ENCODE data around the gene BTBD10. TPM values are rescaled to one million over a fixed set of nuclear protein-coding genes. Genes with fewer than 3 reads are reported as not detected.
"Not testable (repeated sequence)": the region's sequence is repeated elsewhere in the genome, so short reads cannot be mapped to it uniquely, and the experiment has no call there.

The BTBD10 gene
- total RNA-seq, 1 experiment from 2014 or later: 58.0 TPM

DNA sequence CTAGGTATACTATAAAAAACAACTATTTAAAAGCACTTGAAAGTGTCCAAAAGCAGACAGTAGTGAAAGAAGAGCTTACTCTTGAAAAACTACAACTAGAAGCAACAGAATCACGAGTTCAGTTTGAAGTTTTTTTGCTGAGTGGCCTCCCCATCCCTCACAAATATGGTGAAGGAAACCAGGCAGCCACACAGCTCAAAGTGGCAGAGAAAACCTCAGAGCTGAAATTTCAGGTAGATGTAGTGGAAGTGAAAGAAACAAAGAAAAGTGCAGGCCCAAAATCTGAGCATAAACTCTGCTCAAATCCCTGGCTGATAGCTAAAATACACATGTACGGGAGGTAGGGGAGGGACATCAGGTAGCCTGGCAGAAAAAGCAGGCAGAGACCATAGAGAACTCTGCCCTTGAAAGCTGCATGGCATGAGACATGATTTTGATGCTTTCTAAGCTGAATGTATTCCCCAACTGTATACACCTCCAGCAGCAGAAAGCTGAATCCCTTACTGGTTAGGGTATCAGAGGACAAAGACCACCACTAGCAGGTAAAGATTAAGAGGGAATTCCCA is 12.1 kb downstream of the BTBD10 start:
- H3K9ac ChIP-seq (ENCODE audit: low read length): no peak overlapping the region
- H3K9me2 ChIP-seq (replicated peaks; ENCODE audit: insufficient read depth, low read length): no peaks in the 10 kb centered on the region
- H3K9me3 ChIP-seq (ENCODE audit: low read length): no peaks in the 10 kb centered on the region
- peaks cover 22% of the 10 kb centered on the region for H3K4me1 ChIP-seq (ENCODE audit: low read length)
- H3K79me2 ChIP-seq (ENCODE audit: low read length): peaks cover 98% of the 10 kb centered on the region
- DNase-seq: no peak
- no peaks in the 10 kb centered on the region for H3K36me3 ChIP-seq (ENCODE audit: insufficient read depth, low read length)
- H3K27ac ChIP-seq (ENCODE audit: low read length): no peak overlapping the region
- H3K27me3 ChIP-seq (ENCODE audit: low read length): no peaks in the 10 kb centered on the region
- no peak overlapping the region for H3K4me2 ChIP-seq (ENCODE audit: low read depth, low read length, poor library complexity, severe bottlenecking)
- H4K20me1 ChIP-seq (ENCODE audit: insufficient read depth, low read depth, low read length): no peaks in the 10 kb centered on the region
- H3K4me3 ChIP-seq (ENCODE audit: low read length): no peak overlapping the region
- no peak overlapping the region for H2AFZ ChIP-seq (ENCODE audit: low read length)

- peaks cover 98% of the 10 kb centered on the region for H3K79me2 ChIP-seq (ENCODE audit: low read length)
Measured at GRCh38 chr11:13449522-13449921, 13.5 kb downstream of the BTBD10 start.

GRCh38 chr11:13448876-13449275 is 14.1 kb downstream of the BTBD10 start:
- H2AFZ ChIP-seq (ENCODE audit: low read length): no peak overlapping the region
- no peak overlapping the region for H3K4me3 ChIP-seq (ENCODE audit: low read length)
- no peak overlapping the region for H3K9ac ChIP-seq (ENCODE audit: low read length)
- H3K4me1 ChIP-seq (ENCODE audit: low read length): peaks cover 22% of the 10 kb centered on the region
- H3K4me2 ChIP-seq (ENCODE audit: low read depth, low read length, poor library complexity, severe bottlenecking): peak overlapping the region; percentile 16
- peaks cover 99% of the 10 kb centered on the region for H3K79me2 ChIP-seq (ENCODE audit: low read length)
- H3K27me3 ChIP-seq (ENCODE audit: low read length): no peaks in the 10 kb centered on the region
- no peaks in the 10 kb centered on the region for H3K36me3 ChIP-seq (ENCODE audit: insufficient read depth, low read length)
- DNase-seq: no peak
- peak overlapping the region; percentile 24; the same call in 1 of the 2 replicates for H3K27ac ChIP-seq (ENCODE audit: low read length)
- H3K9me3 ChIP-seq (ENCODE audit: low read length): no peaks in the 10 kb centered on the region
- no peaks in the 10 kb centered on the region for H4K20me1 ChIP-seq (ENCODE audit: insufficient read depth, low read depth, low read length)
- no peaks in the 10 kb centered on the region for H3K9me2 ChIP-seq (replicated peaks; ENCODE audit: insufficient read depth, low read length)

More at GRCh38 chr11:13449522-13449921, 13.5 kb downstream of the BTBD10 start:
- Histone ChIP-seq H3K4me3 (ENCODE audit: low read length) (no peak overlapping the region), H3K9ac (ENCODE audit: low read length) (no peak overlapping the region), H4K20me1 (ENCODE audit: insufficient read depth, low read depth, low read length) (no peaks in the 10 kb centered on the region), H3K9me2 (replicated peaks; ENCODE audit: insufficient read depth, low read length) (no peaks in the 10 kb centered on the region), H3K4me1 (ENCODE audit: low read length) (peaks cover 22% of the 10 kb centered on the region), H3K36me3 (ENCODE audit: insufficient read depth, low read length) (no peaks in the 10 kb centered on the region), H3K27me3 (ENCODE audit: low read length) (no peaks in the 10 kb centered on the region), H3K4me2 (ENCODE audit: low read depth, low read length, poor library complexity, severe bottlenecking) (no peak overlapping the region), H2AFZ (ENCODE audit: low read length) (no peak overlapping the region), H3K9me3 (ENCODE audit: low read length) (no peaks in the 10 kb centered on the region), H3K27ac (ENCODE audit: low read length) (no peak overlapping the region)
- DNase-seq: no peak

GRCh38 chr11:13446444-13446843 is 16.6 kb downstream of the BTBD10 start:
- no peaks in the 10 kb centered on the region for H3K9me2 ChIP-seq (replicated peaks; ENCODE audit: insufficient read depth, low read length)
- no peak overlapping the region for H2AFZ ChIP-seq (ENCODE audit: low read length)
- no peaks in the 10 kb centered on the region for H4K20me1 ChIP-seq (ENCODE audit: insufficient read depth, low read depth, low read length)
- H3K4me2 ChIP-seq (ENCODE audit: low read depth, low read length, poor library complexity, severe bottlenecking): no peak overlapping the region
- no peaks in the 10 kb centered on the region for H3K9me3 ChIP-seq (ENCODE audit: low read length)
- H3K36me3 ChIP-seq (ENCODE audit: insufficient read depth, low read length): no peaks in the 10 kb centered on the region
- peaks cover 99% of the 10 kb centered on the region for H3K79me2 ChIP-seq (ENCODE audit: low read length)
- no peak overlapping the region for H3K9ac ChIP-seq (ENCODE audit: low read length)
- DNase-seq: no peak
- peaks cover 26% of the 10 kb centered on the region for H3K4me1 ChIP-seq (ENCODE audit: low read length)
- H3K27ac ChIP-seq (ENCODE audit: low read length): no peak overlapping the region
- H3K27me3 ChIP-seq (ENCODE audit: low read length): no peaks in the 10 kb centered on the region
- no peak overlapping the region for H3K4me3 ChIP-seq (ENCODE audit: low read length)

DNA sequence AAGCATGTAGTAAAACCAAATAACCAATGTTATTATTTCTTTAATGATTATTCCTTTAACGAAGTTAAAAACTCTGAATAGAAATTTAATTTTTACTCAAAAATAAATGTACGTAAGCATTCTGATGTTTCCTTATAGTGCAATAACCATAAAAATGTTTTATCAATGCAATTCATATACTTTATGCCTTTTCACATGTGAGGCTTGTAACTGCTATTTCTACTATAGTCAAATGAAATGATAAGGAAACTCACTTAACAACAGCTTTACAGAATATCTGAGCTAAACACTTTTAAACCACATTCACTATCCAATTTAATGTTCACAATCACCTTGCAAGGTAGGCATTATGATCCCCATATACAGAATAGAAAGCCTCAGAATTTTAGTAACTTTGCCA is 17.4 kb downstream of the BTBD10 start:
- Histone ChIP-seq H4K20me1 (ENCODE audit: insufficient read depth, low read depth, low read length) (no peaks in the 10 kb centered on the region), H3K9me2 (replicated peaks; ENCODE audit: insufficient read depth, low read length) (no peaks in the 10 kb centered on the region), H3K36me3 (ENCODE audit: insufficient read depth, low read length) (no peaks in the 10 kb centered on the region), H3K4me2 (ENCODE audit: low read depth, low read length, poor library complexity, severe bottlenecking) (no peak overlapping the region), H3K27ac (ENCODE audit: low read length) (no peak overlapping the region), H3K79me2 (ENCODE audit: low read length) (peaks cover 97% of the 10 kb centered on the region), H3K9ac (ENCODE audit: low read length) (no peak overlapping the region), H2AFZ (ENCODE audit: low read length) (no peak overlapping the region), H3K9me3 (ENCODE audit: low read length) (no peaks in the 10 kb centered on the region), H3K4me1 (ENCODE audit: low read length) (peaks cover 27% of the 10 kb centered on the region), H3K4me3 (ENCODE audit: low read length) (no peak overlapping the region), H3K27me3 (ENCODE audit: low read length) (no peaks in the 10 kb centered on the region)
- DNase-seq: no peak

GRCh38 chr11:13440100-13440855 is 22.7 kb downstream of the BTBD10 start:
- Histone ChIP-seq H3K9ac (ENCODE audit: low read length) (peak overlapping the region; percentile 50), H3K4me1 (ENCODE audit: low read length) (peaks cover 26% of the 10 kb centered on the region), H3K27me3 (ENCODE audit: low read length) (no peaks in the 10 kb centered on the region), H3K27ac (ENCODE audit: low read length) (peak overlapping the region; percentile 52), H3K4me2 (ENCODE audit: low read depth, low read length, poor library complexity, severe bottlenecking) (peak overlapping the region; percentile 65), H3K4me3 (ENCODE audit: low read length) (peak overlapping the region; percentile 21), H3K36me3 (ENCODE audit: insufficient read depth, low read length) (no peaks in the 10 kb centered on the region), H4K20me1 (ENCODE audit: insufficient read depth, low read depth, low read length) (no peaks in the 10 kb centered on the region), H2AFZ (ENCODE audit: low read length) (no peak overlapping the region), H3K9me3 (ENCODE audit: low read length) (no peaks in the 10 kb centered on the region), H3K9me2 (replicated peaks; ENCODE audit: insufficient read depth, low read length) (no peaks in the 10 kb centered on the region), H3K79me2 (ENCODE audit: low read length) (peaks cover 92% of the 10 kb centered on the region)
- peak; percentile 80 for DNase-seq

GRCh38 chr11:13438291-13438690 is 24.7 kb downstream of the BTBD10 start:
- no peak overlapping the region for H3K9ac ChIP-seq (ENCODE audit: low read length)
- H3K9me3 ChIP-seq (ENCODE audit: low read length): no peaks in the 10 kb centered on the region
- no peaks in the 10 kb centered on the region for H3K36me3 ChIP-seq (ENCODE audit: insufficient read depth, low read length)
- H2AFZ ChIP-seq (ENCODE audit: low read length): no peak overlapping the region
- peaks cover 92% of the 10 kb centered on the region for H3K79me2 ChIP-seq (ENCODE audit: low read length)
- H3K9me2 ChIP-seq (replicated peaks; ENCODE audit: insufficient read depth, low read length): no peaks in the 10 kb centered on the region
- no peak for DNase-seq
- no peaks in the 10 kb centered on the region for H3K27me3 ChIP-seq (ENCODE audit: low read length)
- H3K4me1 ChIP-seq (ENCODE audit: low read length): peaks cover 26% of the 10 kb centered on the region
- H4K20me1 ChIP-seq (ENCODE audit: insufficient read depth, low read depth, low read length): no peaks in the 10 kb centered on the region
- H3K27ac ChIP-seq (ENCODE audit: low read length): no peak overlapping the region
- no peak overlapping the region for H3K4me3 ChIP-seq (ENCODE audit: low read length)
- no peak overlapping the region for H3K4me2 ChIP-seq (ENCODE audit: low read depth, low read length, poor library complexity, severe bottlenecking)

- not testable (repeated sequence) for H4K20me1 ChIP-seq (ENCODE audit: insufficient read depth, low read depth, low read length); H3K36me3 ChIP-seq (ENCODE audit: insufficient read depth, low read length); H3K4me2 ChIP-seq (ENCODE audit: low read depth, low read length, poor library complexity, severe bottlenecking); H3K9me3 ChIP-seq (ENCODE audit: low read length); H2AFZ ChIP-seq (ENCODE audit: low read length); H3K4me3 ChIP-seq (ENCODE audit: low read length); H3K9me2 ChIP-seq (replicated peaks; ENCODE audit: insufficient read depth, low read length); DNase-seq; H3K9ac ChIP-seq (ENCODE audit: low read length); H3K27me3 ChIP-seq (ENCODE audit: low read length); H3K27ac ChIP-seq (ENCODE audit: low read length)
- H3K79me2 ChIP-seq (ENCODE audit: low read length): peaks cover 92% of the 10 kb centered on the region
- H3K4me1 ChIP-seq (ENCODE audit: low read length): peaks cover 23% of the 10 kb centered on the region
Measured at GRCh38 chr11:13436836-13437235, 26.2 kb downstream of the BTBD10 start.

Data from Karpas-422 (cell line).